HepG2 (cell line): Measurements from ENCODE around the gene TOB2. TPM values are rescaled to one million over a fixed set of nuclear protein-coding genes. Genes with fewer than 3 reads are reported as not detected.

Experiments used
- ATAC-seq: fragments of 200-7000 bp; cut with Tn5 transposase; 3 replicates; pipeline ENCODE4 v1.9.1; 2020; ENCODE audit warnings: mild to moderate bottlenecking, moderate library complexity
- BruUV-seq: library from RNA; stranded (reverse); fragments of 400-500 nt; replicated peaks from 2 replicates; lab custom pipeline; 2021; lab: Mats Ljungman, UMichigan
- CTCF ChIA-PET: fragments of 300-600 bp; formaldehyde crosslinking; extraction: SDS; loops from one replicate; lab custom pipeline; 2021; ENCODE audit warnings: low total read pairs, inconsistent platforms, low intra/inter-chr PET ratio; lab: Yijun Ruan, JAX
- POLR2A ChIA-PET: fragments of 350-600 bp; sonication (Branson Sonifier 250); formaldehyde crosslinking; loops from one replicate; lab custom pipeline; 2020; ENCODE audit warnings: antibody characterized with exemption, inconsistent platforms; lab: Yijun Ruan, JAX
- DNase-seq: peaks from one replicate; pipeline ENCODE4 v3.0.0-alpha.2; 2015; ENCODE audit warnings: low spot score
- FAIRE-seq: peaks from 3 replicates; lab custom pipeline; 2011; peaks lifted over from hg19 to GRCh38; lab: Jason Lieb, UNC
- H2AFZ ChIP-seq: one replicate; pipeline ENCODE4 v1.6.1; 2011; ENCODE audit warnings: low read length, inconsistent platforms
- H3K27ac ChIP-seq: fragments of 300-600 bp; 3 replicates; pipeline ENCODE4 v1.8.0; 2011; ENCODE audit warnings: mixed run types, mild to moderate bottlenecking, mixed read lengths, low read length, inconsistent platforms; ENCODE audit not compliant: insufficient read depth; ENCODE audit errors: extremely low read length
- H3K27me3 ChIP-seq, 2 experiments: fragments of 200-600 bp in 1 of 2; 2 replicates in 1 of 2; 3 replicates in 1 of 2; pipeline versions ENCODE4 v1.6.0 to v1.8.0; 2011; ENCODE audit warnings: low read length in 2 of 2, mild to moderate bottlenecking in 2 of 2, moderate library complexity in 2 of 2, inconsistent platforms in 1 of 2; ENCODE audit not compliant: insufficient read depth in 2 of 2, control insufficient read depth in 1 of 2
- H3K36me3 ChIP-seq, 2 experiments: fragments of 200-600 bp in 1 of 2; replicated peaks in 1 of 2; 2 replicates in 1 of 2; 3 replicates in 1 of 2; pipeline versions ENCODE4 v1.5.1 to v1.8.0; 2011; ENCODE audit warnings: low read length in 2 of 2, inconsistent platforms in 1 of 2; ENCODE audit not compliant: insufficient read depth in 2 of 2, control insufficient read depth in 1 of 2
- H3K4me1 ChIP-seq: 2 replicates; pipeline ENCODE4 v1.5.1; 2012; ENCODE audit warnings: low read length, inconsistent platforms; ENCODE audit not compliant: insufficient read depth
- H3K4me2 ChIP-seq: 2 replicates; pipeline ENCODE4 v1.6.0; 2011; ENCODE audit warnings: low read depth, low read length, inconsistent platforms
- H3K4me3 ChIP-seq, 3 experiments: fragments of 200-600 bp in 1 of 3; sonication (generic), shearing (Covaris generic) in 1 of 3; replicated peaks in 1 of 3; 2 replicates each; pipeline ENCODE4 v1.5.1; 2011 to 2016; ENCODE audit warnings: low read length in 3 of 3, inconsistent platforms in 2 of 3, low read depth in 2 of 3, mild to moderate bottlenecking in 2 of 3, control low read depth in 1 of 3, mixed read lengths in 1 of 3; ENCODE audit not compliant: insufficient read depth in 1 of 3
- H3K79me2 ChIP-seq: one replicate; pipeline ENCODE4 v1.6.1; 2011; ENCODE audit warnings: low read length, inconsistent platforms; ENCODE audit not compliant: insufficient read depth
- H3K9ac ChIP-seq: 2 replicates; pipeline ENCODE4 v1.6.0; 2011; ENCODE audit warnings: mild to moderate bottlenecking, low read depth, low read length, inconsistent platforms; ENCODE audit not compliant: insufficient read depth
- H3K9me3 ChIP-seq: 2 replicates; pipeline ENCODE4 v1.5.1; 2012; ENCODE audit warnings: mild to moderate bottlenecking, low read length
- H4K20me1 ChIP-seq: 2 replicates; pipeline ENCODE4 v1.6.0; 2011; ENCODE audit warnings: inconsistent platforms, mild to moderate bottlenecking, low read length, moderate library complexity; ENCODE audit not compliant: insufficient read depth
- ATF7 ChIP-seq, 2 experiments: fragments of 450-650 bp in 1 of 2; sonication (generic) in 1 of 2; formaldehyde crosslinking in 1 of 2; IDR thresholded peaks; 2 replicates each; pipeline versions ENCODE4 v1.4.0 to v1.6.1; 2016 to 2020; ENCODE audit warnings: antibody characterized with exemption in 1 of 2, mild to moderate bottlenecking in 1 of 2, missing genetic modification reagents in 1 of 2
- NR0B2 ChIP-seq: sonication (generic); formaldehyde crosslinking; IDR thresholded peaks from 2 replicates; pipeline ENCODE4 v1.4.0; 2020; ENCODE audit warnings: mild to moderate bottlenecking, missing genetic modification reagents
- PREB ChIP-seq: sonication (generic); formaldehyde crosslinking; IDR thresholded peaks from 2 replicates; pipeline ENCODE4 v1.4.0; 2020; ENCODE audit warnings: missing genetic modification reagents
- RELA ChIP-seq: sonication (generic); formaldehyde crosslinking; IDR thresholded peaks from 2 replicates; pipeline ENCODE4 v1.4.0; 2020; ENCODE audit warnings: missing genetic modification reagents
- SAFB2 ChIP-seq: sonication (generic); formaldehyde crosslinking; IDR thresholded peaks from 2 replicates; pipeline ENCODE4 v1.5.1; 2020; ENCODE audit warnings: missing genetic modification reagents, low read depth, mild to moderate bottlenecking, borderline replicate concordance
- ZNF17 ChIP-seq: sonication (generic); formaldehyde crosslinking; IDR thresholded peaks from 2 replicates; pipeline ENCODE4 v1.5.0; 2020; ENCODE audit warnings: mild to moderate bottlenecking, missing genetic modification reagents
- ZNF460 ChIP-seq: sonication (generic); formaldehyde crosslinking; IDR thresholded peaks from 2 replicates; pipeline ENCODE4 v1.5.1; 2020; ENCODE audit warnings: missing genetic modification reagents, mild to moderate bottlenecking, borderline replicate concordance
- ZNF564 ChIP-seq: sonication (generic); formaldehyde crosslinking; IDR thresholded peaks from 2 replicates; pipeline ENCODE4 v1.8.1; 2023; ENCODE audit warnings: mild to moderate bottlenecking, missing genetic modification reagents
- WGBS: methylation state at CpG from one replicate; pipeline ENCODE4 v1.1.6; 2017; ENCODE audit warnings: low lambda C conversion rate; 5-methylcytosine and 5-hydroxymethylcytosine counted together
- in situ Hi-C: cut with HindIII; loops from 2 replicates; pipeline ENCODE4 v1.10.0; 2017; ENCODE audit warnings: low pct_unique_long_range_greater_than_20kb; ENCODE audit not compliant: extremely low pct_ligation_motif_present
- intact Hi-C: fragments of 100-400 bp; cut with micrococcal nuclease; formaldehyde crosslinking; loops from one replicate; pipeline ENCODE4 v1.10.0; 2022; ENCODE audit not compliant: unreplicated experiment
- polyA plus RNA-seq, 8 experiments: library from polyadenylated mRNA; depleted of rRNA in 3 of 8; stranded (reverse) in 7 of 8; unstranded in 1 of 8; fragments of >200 nt; fragmentation: Illumina TruSeq in 4 of 8; extraction: Trizol in 4 of 8; gene quantifications; 2 replicates each; pipeline versions ENCODE4 v1.2.1 to v1.2.3, GENCODE V29; 2011 to 2016; ENCODE audit warnings: low read depth in 4 of 8, missing spikeins in 1 of 8, mixed read lengths in 1 of 8; ENCODE audit not compliant: insufficient read depth in 1 of 8
- total RNA-seq, 5 experiments: library from RNA; depleted of rRNA; stranded (reverse); fragments of >200 nt; fragmentation: Illumina TruSeq; extraction: Trizol; gene quantifications; 2 replicates each; pipeline ENCODE4 v1.2.3, GENCODE V29; 2016; ENCODE audit warnings: low read depth in 1 of 5
- TF ChIP-seq, protein P1 (sequence below): sonication (generic); formaldehyde crosslinking; IDR thresholded peaks from 2 replicates; pipeline ENCODE4 v1.8.1; 2023; ENCODE audit warnings: missing genetic modification reagents, inconsistent platforms, borderline replicate concordance

TOB2 gene
- total and polyA plus RNA-seq, 2 of the 13 experiments (the other 11 are each of a cell fraction or from before 2014, with no cell fraction given): 12.2 to 13.7 TPM

- in situ Hi-C loops: no loop called here
- intact Hi-C loops: no loop called here
- no peak for DNase-seq
- Histone ChIP-seq H3K27ac (no peak overlapping the region), H3K79me2 (no peaks in the 10 kb centered on the region), H3K9me3 (no peaks in the 10 kb centered on the region), H3K36me3 (peaks cover 2 to 20% of the 10 kb centered on the region in 2 experiments; a peak in 3 of 5 replicates), H3K4me2 (no peak overlapping the region), H2AFZ (no peak overlapping the region), H3K4me1 (peaks cover 41% of the 10 kb centered on the region), H4K20me1 (no peaks in the 10 kb centered on the region), H3K9ac (no peak overlapping the region), H3K4me3 (no peak overlapping the region), H3K27me3 (no peaks in the 10 kb centered on the region)
- no peak for ATAC-seq
- BruUV-seq: no TSS peak
- POLR2A ChIA-PET: interaction anchor here (1.4 kb wide), 1 partner anchor 13 kb away, joined by 6 read pairs; the partner anchor contains the start of gene TEF
- TF ChIP-seq ZNF564 (CRISPR knock-in tag) (no peak), ZNF17 (CRISPR knock-in tag) (no peak), PREB (CRISPR knock-in tag) (no peak)
- CTCF ChIA-PET: no interaction called here
- no peak for FAIRE-seq
- 94% methylated on average over 5 of the region's 11 CpGs for WGBS
These were observed 52.6 kb downstream of the TOB2 start for GRCh38 chr22:41394012-41394356.

DNA sequence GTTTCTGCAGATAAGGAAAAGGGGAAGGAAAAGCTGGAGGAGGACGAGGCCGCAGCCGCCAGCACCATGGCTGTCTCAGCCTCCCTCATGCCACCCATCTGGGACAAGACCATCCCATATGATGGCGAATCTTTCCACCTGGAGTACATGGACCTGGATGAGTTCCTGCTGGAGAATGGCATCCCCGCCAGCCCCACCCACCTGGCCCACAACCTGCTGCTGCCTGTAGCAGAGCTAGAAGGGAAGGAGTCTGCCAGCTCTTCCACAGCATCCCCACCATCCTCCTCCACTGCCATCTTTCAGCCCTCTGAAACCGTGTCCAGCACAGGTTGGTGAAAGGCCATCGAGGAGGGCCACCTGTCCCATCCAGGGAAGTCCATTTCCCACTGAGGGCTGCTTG, 59.3 kb downstream of the TOB2 start:
- Histone ChIP-seq H2AFZ (no peak overlapping the region), H3K27me3 (no peaks in the 10 kb centered on the region; a peak in 1 of 5 replicates), H3K79me2 (peaks cover 5% of the 10 kb centered on the region), H4K20me1 (no peaks in the 10 kb centered on the region), H3K27ac (no peak overlapping the region), H3K36me3 (peaks cover 0 to 15% of the 10 kb centered on the region in 2 experiments; a peak in 3 of 5 replicates), H3K4me3 (no peak overlapping the region), H3K9ac (no peak overlapping the region), H3K4me2 (no peak overlapping the region), H3K9me3 (no peaks in the 10 kb centered on the region), H3K4me1 (peaks cover 14% of the 10 kb centered on the region)
- intact Hi-C loops (no loop called here), in situ Hi-C loops (no loop called here)
- no peak for FAIRE-seq
- no peak for ATAC-seq
- WGBS: 98% methylated on average over 4 of the region's 7 CpGs
- ChIA-PET CTCF (no interaction called here), POLR2A (no interaction called here)
- BruUV-seq: no TSS peak
- no peak for DNase-seq
- TF ChIP-seq RELA (no peak), ATF7 (IDR thresholded peaks at IDR 0.05) (no peak), ATF7 (CRISPR knock-in tag; IDR thresholded peaks at IDR 0.05) (no peak), NR0B2 (CRISPR knock-in tag) (no peak), SAFB2 (CRISPR knock-in tag) (no peak), ZNF460 (CRISPR knock-in tag) (no peak)
- TF ChIP-seq, protein P1, sequence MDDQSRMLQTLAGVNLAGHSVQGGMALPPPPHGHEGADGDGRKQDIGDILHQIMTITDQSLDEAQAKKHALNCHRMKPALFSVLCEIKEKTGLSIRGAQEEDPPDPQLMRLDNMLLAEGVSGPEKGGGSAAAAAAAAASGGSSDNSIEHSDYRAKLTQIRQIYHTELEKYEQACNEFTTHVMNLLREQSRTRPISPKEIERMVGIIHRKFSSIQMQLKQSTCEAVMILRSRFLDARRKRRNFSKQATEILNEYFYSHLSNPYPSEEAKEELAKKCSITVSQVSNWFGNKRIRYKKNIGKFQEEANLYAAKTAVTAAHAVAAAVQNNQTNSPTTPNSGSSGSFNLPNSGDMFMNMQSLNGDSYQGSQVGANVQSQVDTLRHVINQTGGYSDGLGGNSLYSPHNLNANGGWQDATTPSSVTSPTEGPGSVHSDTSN (CRISPR knock-in tag): no peak
